Memory B cell (primary cell): ENCODE results near the gene ZNF618.

Experiments used
- ATAC-seq: fragments of 150-1000 bp; cut with Tn5 transposase; 2 replicates; pipeline ENCODE4 v1.10.0; 2021; ENCODE audit warnings: low read depth, mild to moderate bottlenecking, moderate library complexity
- DNase-seq, 2 donors: peaks; one replicate each; pipeline ENCODE4 v3.0.0; 2022; ENCODE audit warnings: low spot score in 2 of 2
- H3K27ac Mint-ChIP-seq: one replicate; pipeline ENCODE4 v1.8.0; 2022; ENCODE audit warnings: mild to moderate bottlenecking, moderate library complexity, mixed read lengths
- H3K27me3 Mint-ChIP-seq: one replicate; pipeline ENCODE4 v1.8.0; 2022; ENCODE audit warnings: mixed read lengths
- H3K36me3 Mint-ChIP-seq: one replicate; pipeline ENCODE4 v1.8.0; 2022; ENCODE audit warnings: mild to moderate bottlenecking, mixed read lengths
- H3K4me1 Mint-ChIP-seq: one replicate; pipeline ENCODE4 v1.8.0; 2022; ENCODE audit warnings: mixed read lengths
- H3K4me3 Mint-ChIP-seq: one replicate; pipeline ENCODE4 v1.8.0; 2022; ENCODE audit warnings: mild to moderate bottlenecking, moderate library complexity, mixed read lengths
- H3K9me3 Mint-ChIP-seq: one replicate; pipeline ENCODE4 v1.8.0; 2022; ENCODE audit warnings: mixed read lengths

Gene ZNF618

GRCh38 chr9:114105236-114105635 is 229.1 kb downstream of the ZNF618 start:
- no peak overlapping the region for H3K27ac Mint-ChIP-seq
- peaks cover 8% of the 10 kb centered on the region for H3K27me3 Mint-ChIP-seq
- H3K36me3 Mint-ChIP-seq, result peaks cover 2% of the 10 kb centered on the region
- no peak overlapping the region for H3K4me3 Mint-ChIP-seq
- peaks cover 3% of the 10 kb centered on the region for H3K9me3 Mint-ChIP-seq
- DNase-seq (no peak), ATAC-seq (no peak)
- peaks cover 4% of the 10 kb centered on the region for H3K4me1 Mint-ChIP-seq
